Lung (tissue), 12 donors: Measurements from ENCODE around the gene TMEM62. TPM values are rescaled to one million over a fixed set of nuclear protein-coding genes. Genes with fewer than 3 reads are reported as not detected.
A peak's percentile ranks its signal among the peaks of the same experiment; 100 is the strongest.

Source experiments
- ATAC-seq: fragments of 200-7000 bp; cut with Tn5 transposase; one replicate; pipeline ENCODE4 v1.9.1; 2020; ENCODE audit warnings: moderate number of reproducible peaks; ENCODE audit not compliant: insufficient read depth, low FRiP score
- DNase-seq, 3 donors: peaks; one replicate each; pipeline ENCODE4 v3.0.0-alpha.2; 2013 to 2017
- H3K27ac ChIP-seq, 2 donors: one replicate each; pipeline ENCODE4 v1.5.1; 2013; ENCODE audit warnings: mild to moderate bottlenecking in 2 of 2, moderate library complexity in 2 of 2, control low read depth in 1 of 2, inconsistent platforms in 1 of 2, low read depth in 1 of 2, low read length in 1 of 2
- H3K27me3 ChIP-seq, 3 donors: one replicate each; pipeline ENCODE4 v1.5.1; 2013; ENCODE audit warnings: low read length in 2 of 3; ENCODE audit not compliant: control insufficient read depth in 3 of 3, insufficient read depth in 3 of 3
- H3K36me3 ChIP-seq, 4 donors: one replicate each; pipeline ENCODE4 v1.5.1; 2013; ENCODE audit warnings: low read length in 4 of 4, mild to moderate bottlenecking in 1 of 4, moderate library complexity in 1 of 4; ENCODE audit not compliant: control insufficient read depth in 4 of 4, insufficient read depth in 4 of 4
- H3K4me1 ChIP-seq, 5 donors: one replicate each; pipeline ENCODE4 v1.5.1; 2013; ENCODE audit warnings: low read length in 5 of 5, mild to moderate bottlenecking in 2 of 5, moderate library complexity in 1 of 5; ENCODE audit not compliant: control insufficient read depth in 5 of 5, insufficient read depth in 5 of 5
- H3K4me3 ChIP-seq: one replicate; pipeline ENCODE4 v1.5.1; 2013; ENCODE audit warnings: mild to moderate bottlenecking, control low read depth, moderate library complexity
- H3K9ac ChIP-seq, 2 donors: one replicate each; pipeline ENCODE4 v1.5.1; 2013; ENCODE audit warnings: low read length in 2 of 2, control low read depth in 1 of 2; ENCODE audit not compliant: insufficient read depth in 1 of 2
- H3K9me3 ChIP-seq, 4 donors: one replicate each; pipeline ENCODE4 v1.5.1; 2013; ENCODE audit warnings: low read length in 3 of 4, mild to moderate bottlenecking in 1 of 4, moderate library complexity in 1 of 4; ENCODE audit not compliant: control insufficient read depth in 4 of 4, insufficient read depth in 3 of 4
- CTCF ChIP-seq: IDR thresholded peaks from 2 replicates; pipeline ENCODE4 v1.5.1; 2012; ENCODE audit warnings: mild to moderate bottlenecking; ENCODE audit errors: control extremely low read depth, extremely low read depth
- WGBS, 2 donors: extraction: QIAGEN DNeasy Blood & Tissue Kit; methylation state at CpG; one replicate each; pipeline ENCODE4 v1.1.7; 2013; 5-methylcytosine and 5-hydroxymethylcytosine counted together
- polyA plus RNA-seq, 2 donors: library from polyadenylated mRNA; stranded (reverse); fragments of 200-250 nt; gene quantifications; one replicate each; pipeline ENCODE4 v1.2.1, GENCODE V29; 2013
- total RNA-seq, 2 donors: library from RNA; depleted of rRNA in 1 of 2; stranded (reverse); fragments of >200 nt in 1 of 2; gene quantifications; one replicate each; pipeline ENCODE4 v1.2.1, GENCODE V29; 2014 to 2021
- donor health status: control.
- donor health status: control.
- donor health status: Bipolar disorder and iron deficiency.
- donor health status: healthy.
- donor health status: DM: yes; HTN: yes; CAD: no.

Gene TMEM62
- total and polyA plus RNA-seq, 4 donors, result 15.1 to 25.7 (median 21.6) TPM

- Histone ChIP-seq H3K27me3 (no peaks in the 10 kb centered on the region), H3K9me3 (no peaks in the 10 kb centered on the region), H3K27ac (peak overlapping the region in 1 of 2 donors; percentile 35), H3K4me1 (peaks cover 0 to 15% (median 3%) of the 10 kb centered on the region in 5 donors), H3K9ac (no peak overlapping the region), H3K36me3 (peaks cover 0 to 29% (median 25%) of the 10 kb centered on the region in 4 donors), H3K4me3 (no peak overlapping the region)
- TF ChIP-seq CTCF, result no peak
- WGBS, 2 donors, result 67 to 85% methylated on average over 1 of the region's 1 CpG
- ATAC-seq (no peak), DNase-seq (peak in 1 of 3 donors; percentile 28)
These were observed 56.8 kb downstream of the TMEM62 start for GRCh38 chr15:43190178-43190577.

GRCh38 chr15:43193710-43194109 lies 60.3 kb downstream of the TMEM62 start:
- Histone ChIP-seq H3K27me3 (no peaks in the 10 kb centered on the region), H3K4me3 (no peak overlapping the region), H3K4me1 (peaks cover 0 to 15% (median 0%) of the 10 kb centered on the region in 5 donors), H3K36me3 (peaks cover 0 to 34% (median 28%) of the 10 kb centered on the region in 4 donors), H3K9me3 (no peaks in the 10 kb centered on the region), H3K27ac (no peak overlapping the region), H3K9ac (no peak overlapping the region)
- DNase-seq (no peak), ATAC-seq (no peak)
- no peak for TF ChIP-seq CTCF
- 95 to 99% methylated on average over 2 of the region's 2 CpGs for WGBS, 2 donors

GRCh38 chr15:43194795-43195194 lies 61.4 kb downstream of the TMEM62 start:
- Histone ChIP-seq H3K27ac (no peak overlapping the region), H3K9ac (no peak overlapping the region), H3K9me3 (no peaks in the 10 kb centered on the region), H3K27me3 (no peaks in the 10 kb centered on the region), H3K4me3 (no peak overlapping the region), H3K36me3 (peaks cover 0 to 28% (median 26%) of the 10 kb centered on the region in 4 donors), H3K4me1 (peaks cover 0 to 15% (median 0%) of the 10 kb centered on the region in 5 donors)
- ATAC-seq, result no peak
- no peak for TF ChIP-seq CTCF
- WGBS, 2 donors, result 87 to 97% methylated on average over 2 of the region's 2 CpGs
- no peak for DNase-seq
